GM12891 (cell line): ENCODE measurements around the gene KLHL4.

Experiments
- POLR2A ChIP-seq: IDR thresholded peaks from 2 replicates; pipeline ENCODE4 v1.6.1; 2011; ENCODE audit warnings: low read depth, low read length, control low read depth
- POLR2AphosphoS5 ChIP-seq: IDR thresholded peaks from 2 replicates; pipeline ENCODE4 v1.6.1; 2011; ENCODE audit warnings: low read depth, low read length, control low read depth
- POU2F2 ChIP-seq: IDR thresholded peaks from 2 replicates; pipeline ENCODE4 v1.6.1; 2011; ENCODE audit warnings: low read depth, mild to moderate bottlenecking, control low read depth, low read length, moderate library complexity
- SPI1 ChIP-seq: IDR thresholded peaks from 2 replicates; pipeline ENCODE4 v1.6.1; 2011; ENCODE audit warnings: low read depth, low read length, control low read depth
- TAF1 ChIP-seq: IDR thresholded peaks from 2 replicates; pipeline ENCODE4 v1.6.1; 2011; ENCODE audit warnings: low read depth, low read length, control low read depth

- TF ChIP-seq POLR2A (no peak), POLR2AphosphoS5 (no peak), TAF1 (no peak), POU2F2 (no peak), SPI1 (no peak)
These were observed 8.7 kb downstream of the KLHL4 start for GRCh38 chrX:87526281-87526680.
